Stomach (tissue), 4 donors: ENCODE results near the gene C4B.
"Not testable (repeated sequence)": the region's sequence is repeated elsewhere in the genome, so short reads cannot be mapped to it uniquely, and the experiment has no call there.

Experiments used
- POLR2A ChIP-seq, 4 donors: fragments of 450-650 bp; IDR thresholded peaks; one replicate each; pipeline ENCODE4 v1.6.1; 2016; ENCODE audit warnings: antibody characterized with exemption in 4 of 4, control low read depth in 2 of 4, mild to moderate bottlenecking in 1 of 4, moderate library complexity in 1 of 4
- POLR2AphosphoS5 ChIP-seq, 3 donors: sonication (generic); formaldehyde crosslinking; IDR thresholded peaks; one replicate each; pipeline ENCODE4 v1.6.1; 2016; ENCODE audit warnings: antibody characterized with exemption in 3 of 3
- TF ChIP-seq, protein P1 (sequence below), 7 experiments: fragments of 450-650 bp in 4 of 7; fragments of 200-600 bp in 3 of 7; sonication (generic) in 3 of 7; IDR thresholded peaks; one replicate each; pipeline ENCODE4 v1.5.1; 2016 to 2019; ENCODE audit warnings: antibody characterized with exemption in 7 of 7, control low read depth in 2 of 7, mild to moderate bottlenecking in 1 of 7

DNA sequence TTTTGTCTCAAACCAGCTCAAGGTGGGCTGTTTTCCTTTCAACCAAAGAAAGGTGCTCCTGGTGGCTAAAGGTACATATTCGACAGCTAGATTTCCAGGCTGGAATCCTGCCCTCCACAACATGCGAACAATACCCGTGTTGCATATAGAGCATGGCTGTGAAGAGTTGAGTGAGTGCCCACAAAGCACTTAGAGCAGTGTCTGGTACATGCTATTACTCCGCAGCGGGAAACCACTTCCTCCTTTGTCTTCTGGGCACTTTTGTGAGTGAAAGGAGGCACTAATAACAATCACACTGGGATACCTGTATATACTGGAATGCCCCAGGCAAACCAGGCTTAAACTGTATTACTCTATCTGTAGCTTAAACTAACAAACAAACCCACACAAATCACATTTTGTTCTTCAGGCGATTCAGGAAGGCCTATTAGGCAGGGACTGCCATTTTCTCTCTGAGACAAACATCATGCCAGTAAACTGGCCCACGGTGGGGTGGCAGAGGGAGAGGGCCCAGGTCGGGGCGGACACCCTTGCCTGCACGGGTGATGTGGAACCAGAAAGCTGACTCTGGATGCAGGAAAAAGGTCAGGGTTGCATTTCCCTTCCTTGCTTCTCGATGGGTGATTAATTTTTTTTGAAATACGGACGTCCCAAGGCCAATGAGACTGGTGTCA lies 9.6 kb upstream of the C4B start:
- TF ChIP-seq POLR2A, POLR2AphosphoS5 (IDR thresholded peaks at IDR 0.05): not testable (repeated sequence)
- TF ChIP-seq, protein P1, sequence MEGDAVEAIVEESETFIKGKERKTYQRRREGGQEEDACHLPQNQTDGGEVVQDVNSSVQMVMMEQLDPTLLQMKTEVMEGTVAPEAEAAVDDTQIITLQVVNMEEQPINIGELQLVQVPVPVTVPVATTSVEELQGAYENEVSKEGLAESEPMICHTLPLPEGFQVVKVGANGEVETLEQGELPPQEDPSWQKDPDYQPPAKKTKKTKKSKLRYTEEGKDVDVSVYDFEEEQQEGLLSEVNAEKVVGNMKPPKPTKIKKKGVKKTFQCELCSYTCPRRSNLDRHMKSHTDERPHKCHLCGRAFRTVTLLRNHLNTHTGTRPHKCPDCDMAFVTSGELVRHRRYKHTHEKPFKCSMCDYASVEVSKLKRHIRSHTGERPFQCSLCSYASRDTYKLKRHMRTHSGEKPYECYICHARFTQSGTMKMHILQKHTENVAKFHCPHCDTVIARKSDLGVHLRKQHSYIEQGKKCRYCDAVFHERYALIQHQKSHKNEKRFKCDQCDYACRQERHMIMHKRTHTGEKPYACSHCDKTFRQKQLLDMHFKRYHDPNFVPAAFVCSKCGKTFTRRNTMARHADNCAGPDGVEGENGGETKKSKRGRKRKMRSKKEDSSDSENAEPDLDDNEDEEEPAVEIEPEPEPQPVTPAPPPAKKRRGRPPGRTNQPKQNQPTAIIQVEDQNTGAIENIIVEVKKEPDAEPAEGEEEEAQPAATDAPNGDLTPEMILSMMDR (IDR thresholded peaks at IDR 0.05) = not testable (repeated sequence)
